ENCODE results near the gene SMAD1. TPM values are rescaled to one million over a fixed set of nuclear protein-coding genes. Genes with fewer than 3 reads are reported as not detected.

SMAD1 gene
- total RNA-seq, 2 donors from 2014 or later = 35.3 to 45.5 TPM

- TF ChIP-seq POLR2A (IDR thresholded peaks at IDR 0.05) (no peak), CTCF (IDR thresholded peaks at IDR 0.05) (no peak)
These were observed 43.7 kb downstream of the SMAD1 start for GRCh38 chr4:145525291-145525740.

GRCh38 chr4:145527773-145528172, 46.1 kb downstream of the SMAD1 start:
- Histone ChIP-seq H3K4me3 (no peak overlapping the region), H3K27ac (no peak overlapping the region), H3K36me3 (replicated peaks in 1 of 2; ENCODE audit: insufficient read depth in 1 of 2, low read depth in 2 of 2) (no peaks in the 10 kb centered on the region), H3K27me3 (no peaks in the 10 kb centered on the region), H3K4me1 (peaks cover 29% of the 10 kb centered on the region), H3K9me3 (no peaks in the 10 kb centered on the region)
- WGBS, 2 donors = 91 to 96% methylated on average over 9 to 10 of the region's 10 CpGs
- no peak for TF ChIP-seq POLR2A (IDR thresholded peaks at IDR 0.05)
- no peak for TF ChIP-seq CTCF (IDR thresholded peaks at IDR 0.05)
- intact Hi-C loops (cut with DNase I) = no loop called here
- no peak for ATAC-seq
- DNase-seq = no peak

More at GRCh38 chr4:145525291-145525740, 43.7 kb downstream of the SMAD1 start:
- Histone ChIP-seq H3K9me3 (no peaks in the 10 kb centered on the region), H3K27ac (no peak overlapping the region), H3K27me3 (no peaks in the 10 kb centered on the region), H3K4me1 (peaks cover 28% of the 10 kb centered on the region), H3K36me3 (replicated peaks in 1 of 2; ENCODE audit: insufficient read depth in 1 of 2, low read depth in 2 of 2) (no peaks in the 10 kb centered on the region), H3K4me3 (no peak overlapping the region)
- no peak for DNase-seq
- ATAC-seq = no peak
- intact Hi-C loops (cut with DNase I) = no loop called here
- 70 to 80% methylated on average over 1 of the region's 1 CpG for WGBS, 2 donors

- intact Hi-C loops (cut with DNase I) = no loop called here
- WGBS, 2 donors = 52 to 64% methylated on average over 3 of the region's 3 CpGs
- no peak overlapping the region for H3K27ac ChIP-seq
- peaks cover 27% of the 10 kb centered on the region for H3K4me1 ChIP-seq
- TF ChIP-seq POLR2A (IDR thresholded peaks at IDR 0.05) (no peak), CTCF (IDR thresholded peaks at IDR 0.05) (no peak)
- H3K9me3 ChIP-seq = no peaks in the 10 kb centered on the region
- H3K27me3 ChIP-seq = no peaks in the 10 kb centered on the region
- H3K36me3 ChIP-seq (replicated peaks in 1 of 2; ENCODE audit: insufficient read depth in 1 of 2, low read depth in 2 of 2) = no peaks in the 10 kb centered on the region
- no peak overlapping the region for H3K4me3 ChIP-seq
- DNase-seq (no peak), ATAC-seq (no peak)
These were observed 46.9 kb downstream of the SMAD1 start for GRCh38 chr4:145528601-145529000.

GRCh38 chr4:145530189-145530588, 48.5 kb downstream of the SMAD1 start:
- no peak overlapping the region for H3K27ac ChIP-seq
- intact Hi-C loops (cut with DNase I) = no loop called here
- no peaks in the 10 kb centered on the region for H3K36me3 ChIP-seq (replicated peaks in 1 of 2; ENCODE audit: insufficient read depth in 1 of 2, low read depth in 2 of 2)
- ATAC-seq (no peak), DNase-seq (no peak)
- WGBS, 2 donors = 79 to 84% methylated on average over 2 of the region's 2 CpGs
- peaks cover 23% of the 10 kb centered on the region for H3K4me1 ChIP-seq
- TF ChIP-seq CTCF (IDR thresholded peaks at IDR 0.05) = no peak
- TF ChIP-seq POLR2A (IDR thresholded peaks at IDR 0.05) = no peak
- no peaks in the 10 kb centered on the region for H3K27me3 ChIP-seq
- H3K9me3 ChIP-seq = no peaks in the 10 kb centered on the region
- no peak overlapping the region for H3K4me3 ChIP-seq

- no peak for ATAC-seq
These were observed 49.0 kb downstream of the SMAD1 start for GRCh38 chr4:145530662-145531061.

More at GRCh38 chr4:145530662-145531061, 49.0 kb downstream of the SMAD1 start:
- H3K9me3 ChIP-seq = no peaks in the 10 kb centered on the region
- TF ChIP-seq CTCF (IDR thresholded peaks at IDR 0.05) (no peak), POLR2A (IDR thresholded peaks at IDR 0.05) (no peak)
- peaks cover 23% of the 10 kb centered on the region for H3K4me1 ChIP-seq
- intact Hi-C loops (cut with DNase I) = no loop called here
- no peak overlapping the region for H3K27ac ChIP-seq
- H3K27me3 ChIP-seq = no peaks in the 10 kb centered on the region
- H3K36me3 ChIP-seq (replicated peaks in 1 of 2; ENCODE audit: insufficient read depth in 1 of 2, low read depth in 2 of 2) = no peaks in the 10 kb centered on the region
- 59 to 79% methylated on average over 1 of the region's 1 CpG for WGBS, 2 donors
- no peak for DNase-seq
- H3K4me3 ChIP-seq = no peak overlapping the region
